Measurements from ENCODE around the gene TMEM184B. TPM values are rescaled to one million over a fixed set of nuclear protein-coding genes. Genes with fewer than 3 reads are reported as not detected.
A peak's percentile ranks its signal among the peaks of the same experiment; 100 is the strongest.

The TMEM184B gene
- total RNA-seq, 1 experiment from 2014 or later, result 89.7 TPM

- TF ChIP-seq IRF2 (CRISPR knock-in tag; IDR thresholded peaks at IDR 0.05; ENCODE audit: borderline replicate concordance, low read depth) (no peak), ATF3 (CRISPR knock-in tag; conservative IDR thresholded peaks at IDR 0.05) (no peak), FOXK1 (CRISPR knock-in tag; IDR thresholded peaks at IDR 0.05) (peak; percentile 68; the same call in 1 of the 2 replicates), ZNF416 (CRISPR knock-in tag; IDR thresholded peaks at IDR 0.05) (no peak), MAX (CRISPR knock-in tag; IDR thresholded peaks at IDR 0.05) (no peak), NFE2L1 (CRISPR knock-in tag; IDR thresholded peaks at IDR 0.05) (no peak), AR (CRISPR knock-in tag; IDR thresholded peaks at IDR 0.05) (no peak), ZNF425 (CRISPR knock-in tag; conservative IDR thresholded peaks at IDR 0.05) (no peak), CREM (CRISPR knock-in tag; IDR thresholded peaks at IDR 0.05) (no peak), ERG (CRISPR knock-in tag; IDR thresholded peaks at IDR 0.05) (no peak), PRDM15 (CRISPR knock-in tag; IDR thresholded peaks at IDR 0.05) (peak; percentile 18; the same call in 1 of the 2 replicates), TEAD4 (CRISPR knock-in tag; IDR thresholded peaks at IDR 0.05) (no peak), ARID4B (CRISPR knock-in tag; IDR thresholded peaks at IDR 0.05; ENCODE audit: borderline replicate concordance) (no peak), NFYB (CRISPR knock-in tag; conservative IDR thresholded peaks at IDR 0.05; ENCODE audit: low read depth) (no peak), TEAD1 (CRISPR knock-in tag; IDR thresholded peaks at IDR 0.05) (no peak), SOX15 (CRISPR knock-in tag; IDR thresholded peaks at IDR 0.05) (no peak), ZNF317 (CRISPR knock-in tag; IDR thresholded peaks at IDR 0.05; ENCODE audit: borderline replicate concordance, low read depth) (no peak), OVOL2 (CRISPR knock-in tag; IDR thresholded peaks at IDR 0.05; ENCODE audit: borderline replicate concordance) (no peak), SMAD3 (CRISPR knock-in tag; IDR thresholded peaks at IDR 0.05; ENCODE audit: borderline replicate concordance) (no peak), ZMAT4 (CRISPR knock-in tag; IDR thresholded peaks at IDR 0.05) (no peak), ATF1 (CRISPR knock-in tag; IDR thresholded peaks at IDR 0.05) (no peak), CREB1 (CRISPR knock-in tag; IDR thresholded peaks at IDR 0.05) (no peak), JAZF1 (CRISPR knock-in tag; IDR thresholded peaks at IDR 0.05) (no peak)
Observed at GRCh38 chr22:38202437-38203089, 70.2 kb downstream of the TMEM184B start (continued).

Data from WTC11 (cell line).